ENCODE measurements around the gene GMDS. TPM values are rescaled to one million over a fixed set of nuclear protein-coding genes. Genes with fewer than 3 reads are reported as not detected.

Gene GMDS
- total RNA-seq, 1 donor from 2014 or later, result 30.2 TPM

DNA sequence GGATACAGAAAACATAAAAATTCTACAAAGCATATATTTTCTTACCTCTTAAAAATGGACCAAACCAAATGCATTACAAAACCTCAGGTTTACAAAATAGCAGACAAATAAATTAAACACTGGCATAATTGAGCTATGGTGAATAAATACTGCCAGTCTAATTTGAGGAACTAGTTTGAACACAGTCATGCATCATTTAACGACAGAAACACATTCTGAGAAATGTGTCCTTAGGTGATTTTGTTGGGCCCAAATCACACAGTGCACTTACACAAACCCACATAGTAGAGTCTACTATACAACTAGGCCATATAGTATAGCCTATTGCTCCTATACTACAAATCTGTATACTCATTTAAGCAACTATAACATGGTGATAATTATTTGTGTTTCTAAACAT lies 420.1 kb downstream of the GMDS start:
- H3K4me1 ChIP-seq, result peaks cover 9% of the 10 kb centered on the region
- DNase-seq (ENCODE audit: extremely low spot score in 2 of 2), result no peak
- H3K27ac ChIP-seq, result no peak overlapping the region
- no peak overlapping the region for H3K4me3 ChIP-seq
- H3K9me3 ChIP-seq, result peaks cover 5% of the 10 kb centered on the region
- no peaks in the 10 kb centered on the region for H3K27me3 ChIP-seq
- no peaks in the 10 kb centered on the region for H3K36me3 ChIP-seq
- TF ChIP-seq, protein P1, sequence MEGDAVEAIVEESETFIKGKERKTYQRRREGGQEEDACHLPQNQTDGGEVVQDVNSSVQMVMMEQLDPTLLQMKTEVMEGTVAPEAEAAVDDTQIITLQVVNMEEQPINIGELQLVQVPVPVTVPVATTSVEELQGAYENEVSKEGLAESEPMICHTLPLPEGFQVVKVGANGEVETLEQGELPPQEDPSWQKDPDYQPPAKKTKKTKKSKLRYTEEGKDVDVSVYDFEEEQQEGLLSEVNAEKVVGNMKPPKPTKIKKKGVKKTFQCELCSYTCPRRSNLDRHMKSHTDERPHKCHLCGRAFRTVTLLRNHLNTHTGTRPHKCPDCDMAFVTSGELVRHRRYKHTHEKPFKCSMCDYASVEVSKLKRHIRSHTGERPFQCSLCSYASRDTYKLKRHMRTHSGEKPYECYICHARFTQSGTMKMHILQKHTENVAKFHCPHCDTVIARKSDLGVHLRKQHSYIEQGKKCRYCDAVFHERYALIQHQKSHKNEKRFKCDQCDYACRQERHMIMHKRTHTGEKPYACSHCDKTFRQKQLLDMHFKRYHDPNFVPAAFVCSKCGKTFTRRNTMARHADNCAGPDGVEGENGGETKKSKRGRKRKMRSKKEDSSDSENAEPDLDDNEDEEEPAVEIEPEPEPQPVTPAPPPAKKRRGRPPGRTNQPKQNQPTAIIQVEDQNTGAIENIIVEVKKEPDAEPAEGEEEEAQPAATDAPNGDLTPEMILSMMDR (IDR thresholded peaks at IDR 0.05), result no peak
- no peak for TF ChIP-seq POLR2A (IDR thresholded peaks at IDR 0.05)
- TF ChIP-seq POLR2AphosphoS5 (IDR thresholded peaks at IDR 0.05; ENCODE audit: insufficient read depth in 1 of 2, low read depth in 1 of 2), result no peak
- intact Hi-C loops (cut with DNase I), result no loop called here

DNA sequence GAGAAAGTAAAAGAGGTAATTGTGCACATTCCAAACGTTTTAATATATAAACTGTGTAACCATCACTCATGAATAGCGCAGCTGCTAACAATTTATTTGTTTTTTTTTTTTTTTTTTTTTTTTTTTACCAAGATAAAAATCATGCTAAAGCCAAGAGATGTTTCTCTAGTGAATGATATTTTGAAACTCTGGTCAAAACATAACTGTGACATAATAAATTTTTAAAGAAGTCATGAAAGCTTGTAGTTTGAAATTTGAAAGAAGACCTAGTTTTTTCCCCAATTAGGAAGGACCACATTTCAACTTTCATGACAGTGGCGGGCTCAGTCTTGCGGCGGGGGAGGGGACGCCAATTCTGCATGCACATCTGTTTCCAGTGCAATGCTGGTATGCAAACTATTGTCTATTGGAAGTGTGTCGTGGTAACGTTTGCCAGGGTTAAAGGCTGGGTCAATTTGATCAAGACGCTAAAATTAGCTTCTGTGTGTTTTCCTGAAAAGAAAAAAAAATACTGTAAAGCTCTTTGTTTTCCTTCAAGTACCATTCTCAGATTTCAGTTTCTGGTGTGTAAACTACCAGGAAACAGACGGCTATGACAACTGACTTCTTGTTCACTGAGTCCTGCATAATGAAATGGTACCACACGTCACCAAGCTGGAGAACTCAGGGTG lies 423.8 kb downstream of the GMDS start:
- H3K9me3 ChIP-seq, result no peaks in the 10 kb centered on the region
- TF ChIP-seq POLR2A (IDR thresholded peaks at IDR 0.05), result no peak
- TF ChIP-seq, protein P1 (IDR thresholded peaks at IDR 0.05), result no peak
- DNase-seq (ENCODE audit: extremely low spot score in 2 of 2), result no peak
- no peak overlapping the region for H3K27ac ChIP-seq
- H3K4me1 ChIP-seq, result peaks cover 10% of the 10 kb centered on the region
- H3K27me3 ChIP-seq, result no peaks in the 10 kb centered on the region
- no peaks in the 10 kb centered on the region for H3K36me3 ChIP-seq
- intact Hi-C loops (cut with DNase I), result no loop called here
- peak overlapping the region in 1 of 2 donors; percentile 14 for H3K4me3 ChIP-seq

DNA sequence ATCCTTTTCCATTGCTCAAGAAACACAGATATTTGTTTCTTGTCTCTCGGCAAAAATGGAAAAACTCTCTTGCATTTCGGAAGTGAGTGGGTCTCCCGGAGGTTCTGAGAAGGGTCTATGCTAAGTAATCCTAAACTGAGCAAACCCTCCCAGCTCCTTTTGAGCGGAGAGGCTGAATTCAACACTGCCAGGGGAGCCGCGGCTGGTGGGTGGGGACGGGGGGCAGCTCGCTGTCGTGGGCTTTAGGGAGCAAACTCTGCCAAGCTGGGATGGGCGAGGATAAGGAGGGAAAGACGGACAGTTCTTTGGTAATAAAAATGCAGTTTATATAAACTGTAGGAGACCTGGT lies 424.3 kb downstream of the GMDS start:
- Histone ChIP-seq H3K9me3 (no peaks in the 10 kb centered on the region), H3K27ac (no peak overlapping the region), H3K4me3 (peak overlapping the region in 1 of 2 donors; percentile 14), H3K36me3 (no peaks in the 10 kb centered on the region), H3K4me1 (peaks cover 10% of the 10 kb centered on the region), H3K27me3 (no peaks in the 10 kb centered on the region)
- intact Hi-C loops (cut with DNase I), result no loop called here
- TF ChIP-seq, protein P1 (IDR thresholded peaks at IDR 0.05), result no peak
- TF ChIP-seq POLR2AphosphoS5 (IDR thresholded peaks at IDR 0.05; ENCODE audit: insufficient read depth in 1 of 2, low read depth in 1 of 2) (no peak), POLR2A (IDR thresholded peaks at IDR 0.05) (no peak)
- DNase-seq (ENCODE audit: extremely low spot score in 2 of 2), result no peak

DNA sequence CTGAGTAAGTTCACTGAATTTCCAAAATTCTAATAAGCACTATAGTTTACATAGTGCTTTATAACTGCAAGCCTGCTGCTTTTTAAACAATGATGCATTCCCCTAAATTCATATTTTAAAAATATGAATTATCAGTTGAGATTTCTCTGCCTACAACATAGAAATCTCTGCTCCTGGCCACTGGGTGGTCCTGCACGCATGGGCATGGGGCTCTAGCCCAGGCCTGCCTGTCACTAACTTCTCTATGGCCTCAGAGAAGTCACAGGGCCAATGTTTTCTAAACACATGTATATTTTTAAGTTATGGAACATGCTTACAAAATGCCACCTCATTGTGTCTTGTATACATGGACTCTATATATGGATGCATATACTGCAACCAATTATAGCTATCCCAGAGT lies 424.7 kb downstream of the GMDS start:
- no peak for DNase-seq (ENCODE audit: extremely low spot score in 2 of 2)
- Histone ChIP-seq H3K27me3 (no peaks in the 10 kb centered on the region), H3K4me3 (peak overlapping the region in 1 of 2 donors; percentile 14), H3K4me1 (peaks cover 10% of the 10 kb centered on the region), H3K9me3 (no peaks in the 10 kb centered on the region), H3K36me3 (no peaks in the 10 kb centered on the region), H3K27ac (no peak overlapping the region)
- intact Hi-C loops (cut with DNase I), result no loop called here
- TF ChIP-seq POLR2A (IDR thresholded peaks at IDR 0.05) (no peak), POLR2AphosphoS5 (IDR thresholded peaks at IDR 0.05; ENCODE audit: insufficient read depth in 1 of 2, low read depth in 1 of 2) (no peak)
- TF ChIP-seq, protein P1 (IDR thresholded peaks at IDR 0.05), result no peak

DNA sequence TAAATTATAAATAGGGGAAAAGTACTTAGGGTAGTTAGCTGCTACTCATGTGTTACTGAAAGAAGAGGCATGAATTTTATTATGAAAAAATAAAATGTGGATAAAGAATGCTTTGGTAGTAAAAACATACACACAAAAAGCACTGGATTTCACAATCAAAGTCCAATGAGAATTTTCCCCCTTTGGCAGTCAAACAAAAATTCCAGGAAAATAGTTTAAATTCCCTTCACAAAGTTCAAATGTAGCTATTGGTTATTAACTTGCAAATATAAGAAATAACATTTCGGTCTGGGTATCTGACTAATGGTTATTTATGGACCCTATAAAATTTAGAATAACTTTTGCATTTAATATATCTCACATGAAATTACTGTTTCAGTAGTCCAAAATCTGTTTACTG lies 425.2 kb downstream of the GMDS start:
- no peak overlapping the region for H3K27ac ChIP-seq
- no peak overlapping the region for H3K4me3 ChIP-seq
- H3K27me3 ChIP-seq, result no peaks in the 10 kb centered on the region
- H3K9me3 ChIP-seq, result no peaks in the 10 kb centered on the region
- intact Hi-C loops (cut with DNase I), result no loop called here
- peaks cover 10% of the 10 kb centered on the region for H3K4me1 ChIP-seq
- H3K36me3 ChIP-seq, result no peaks in the 10 kb centered on the region
- TF ChIP-seq POLR2AphosphoS5 (IDR thresholded peaks at IDR 0.05; ENCODE audit: insufficient read depth in 1 of 2, low read depth in 1 of 2) (no peak), POLR2A (IDR thresholded peaks at IDR 0.05) (no peak)
- TF ChIP-seq, protein P1 (IDR thresholded peaks at IDR 0.05), result no peak
- DNase-seq (ENCODE audit: extremely low spot score in 2 of 2), result no peak

All from vagina (tissue), 2 donors.